Fibroblast of villous mesenchyme (primary cell): ENCODE data around the gene EIF5. TPM values are rescaled to one million over a fixed set of nuclear protein-coding genes. Genes with fewer than 3 reads are reported as not detected.
A peak's percentile ranks its signal among the peaks of the same experiment; 100 is the strongest.

Experiments used
- DNase-seq: peaks from one replicate; pipeline ENCODE4 v3.0.0-alpha.2; 2010; ENCODE audit warnings: low read depth
- H3K4me3 ChIP-seq: 2 replicates; pipeline ENCODE4 v1.5.1; 2011; ENCODE audit warnings: low read depth, mild to moderate bottlenecking, low read length
- CTCF ChIP-seq: IDR thresholded peaks from 2 replicates; pipeline ENCODE4 v1.5.1; 2012; ENCODE audit warnings: low read depth, mild to moderate bottlenecking, low read length; ENCODE audit not compliant: insufficient read depth
- total RNA-seq: library from RNA; depleted of rRNA; stranded (reverse); fragments of >200 nt; gene quantifications from 2 replicates; pipeline ENCODE4 v1.2.3, GENCODE V29; 2012

Gene EIF5
- total RNA-seq, 1 donor = 122 TPM

- H3K4me3 ChIP-seq = peak overlapping the region; percentile 84
- DNase-seq = peak; percentile 75
- no peak for TF ChIP-seq CTCF
These were observed 896 bp downstream of the EIF5 start for GRCh38 chr14:103334644-103335622.

GRCh38 chr14:103336191-103336590 lies 2.2 kb downstream of the EIF5 start:
- H3K4me3 ChIP-seq = peak overlapping the region; percentile 84
- no peak for TF ChIP-seq CTCF
- no peak for DNase-seq

GRCh38 chr14:103337794-103338193 lies 3.8 kb downstream of the EIF5 start:
- no peak for TF ChIP-seq CTCF
- DNase-seq = no peak
- no peak overlapping the region for H3K4me3 ChIP-seq

- H3K4me3 ChIP-seq = no peak overlapping the region
- no peak for DNase-seq
- TF ChIP-seq CTCF = no peak
These were observed 5.5 kb downstream of the EIF5 start for GRCh38 chr14:103339561-103339960.

- no peak overlapping the region for H3K4me3 ChIP-seq
- no peak for DNase-seq
- no peak for TF ChIP-seq CTCF
These were observed 6.6 kb downstream of the EIF5 start for GRCh38 chr14:103340480-103341212.

- TF ChIP-seq CTCF = no peak
- no peak for DNase-seq
These were observed 7.5 kb downstream of the EIF5 start for GRCh38 chr14:103341250-103342129.

More at GRCh38 chr14:103341250-103342129, 7.5 kb downstream of the EIF5 start:
- no peak overlapping the region for H3K4me3 ChIP-seq
